ENCODE results near the gene HNRNPAB. TPM values are rescaled to one million over a fixed set of nuclear protein-coding genes. Genes with fewer than 3 reads are reported as not detected.
"Not testable (repeated sequence)": the region's sequence is repeated elsewhere in the genome, so short reads cannot be mapped to it uniquely, and the experiment has no call there.

HNRNPAB gene
- total RNA-seq, 1 experiment from 2014 or later, result 175 TPM

DNA sequence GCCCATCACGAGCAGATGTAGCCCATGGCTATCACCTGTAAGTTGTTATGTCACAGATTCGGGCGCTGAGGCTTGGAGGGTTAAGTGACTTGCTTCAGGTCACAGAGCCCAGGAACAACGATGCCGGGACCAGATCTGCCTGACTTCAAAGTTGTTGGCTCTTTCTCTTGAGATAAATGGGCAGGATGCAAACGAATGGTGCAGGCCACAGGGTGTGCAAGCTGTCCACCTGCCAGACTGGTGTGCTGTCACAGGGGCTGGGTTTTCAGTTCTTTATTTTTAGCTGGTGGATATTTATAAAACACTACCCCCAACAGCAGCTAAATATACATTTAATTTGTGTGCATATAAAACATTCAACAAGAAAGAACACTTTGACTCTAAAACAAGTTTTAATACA is 45.9 kb downstream of the HNRNPAB start:
- in situ Hi-C loops (cut with HindIII; ENCODE audit: low pct_unique_long_range_greater_than_20kb, low sequenced_read_pairs), result no loop called here
- no peak for DNase-seq (ENCODE audit: low read depth)

- in situ Hi-C loops (cut with HindIII; ENCODE audit: low pct_unique_long_range_greater_than_20kb, low sequenced_read_pairs), result no loop called here
- no peak for DNase-seq (ENCODE audit: low read depth)
These were observed 47.9 kb downstream of the HNRNPAB start for GRCh38 chr5:178252258-178252657.

DNA sequence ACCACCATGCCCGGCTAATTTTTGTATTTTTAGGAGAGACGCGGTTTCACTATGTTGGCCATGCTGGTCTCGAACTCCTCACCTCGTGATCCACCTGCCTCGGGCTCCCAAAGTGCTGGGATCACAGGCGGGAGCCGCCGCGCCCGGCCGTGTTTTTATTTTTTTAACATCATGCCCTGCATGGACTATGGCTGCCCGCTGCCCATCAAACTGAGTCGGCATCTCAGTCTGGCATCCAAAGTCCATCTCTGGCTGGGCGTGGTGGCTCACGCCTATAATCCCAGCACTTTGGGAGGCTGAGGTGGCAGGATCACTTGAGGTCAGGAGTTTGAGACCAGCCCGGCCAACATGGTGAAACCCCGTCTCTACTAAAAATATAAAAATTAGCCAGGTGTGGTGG is 49.3 kb downstream of the HNRNPAB start:
- in situ Hi-C loops (cut with HindIII; ENCODE audit: low pct_unique_long_range_greater_than_20kb, low sequenced_read_pairs), result not testable (repeated sequence)

DNA sequence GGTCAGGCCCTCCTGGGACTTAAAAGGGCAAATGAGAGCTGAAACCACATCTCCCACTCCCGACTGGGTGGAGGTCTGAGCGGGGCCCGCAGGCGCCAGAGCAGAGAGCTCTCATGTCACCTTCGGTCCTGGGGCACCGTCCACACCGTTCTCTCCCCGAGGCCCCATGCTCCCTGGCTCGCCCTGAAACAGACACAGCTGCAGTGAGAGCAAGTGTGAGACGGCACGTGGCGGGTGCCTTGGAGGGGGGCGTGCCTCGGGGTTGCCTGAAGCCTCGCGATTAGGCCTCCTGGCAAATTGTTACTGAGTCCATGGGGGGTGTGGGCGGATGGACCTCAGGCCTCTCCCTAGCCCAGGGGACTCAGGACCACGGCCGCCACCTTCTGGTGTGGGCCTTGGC is 52.4 kb downstream of the HNRNPAB start:
- DNase-seq (ENCODE audit: low read depth), result no peak
- in situ Hi-C loops (cut with HindIII; ENCODE audit: low pct_unique_long_range_greater_than_20kb, low sequenced_read_pairs), result no loop called here

More for the DNA sequence above, 49.3 kb downstream of the HNRNPAB start:
- DNase-seq (ENCODE audit: low read depth), result not testable (repeated sequence)

DNA sequence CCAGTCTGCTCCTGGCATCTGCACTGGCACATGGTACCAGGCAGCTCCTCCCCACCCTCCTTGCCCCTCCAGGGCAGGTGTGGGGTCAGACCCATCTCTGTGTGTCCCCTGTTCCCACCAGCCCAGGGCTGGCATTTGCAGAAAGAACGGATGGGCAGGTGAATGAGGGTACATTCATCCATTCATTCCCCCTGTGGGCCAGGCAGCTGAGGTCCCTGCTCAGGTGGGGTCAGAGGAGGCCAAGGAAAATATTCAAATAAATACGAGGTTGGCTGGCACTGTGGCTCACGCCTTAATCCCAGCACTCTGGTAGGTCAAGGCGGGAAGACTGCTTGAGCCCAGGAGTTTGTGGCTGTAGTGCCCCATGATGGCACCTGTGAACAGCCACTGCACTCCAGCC is 53.3 kb downstream of the HNRNPAB start:
- no peak for DNase-seq (ENCODE audit: low read depth)
- in situ Hi-C loops (cut with HindIII; ENCODE audit: low pct_unique_long_range_greater_than_20kb, low sequenced_read_pairs), result no loop called here

GRCh38 chr5:178259623-178260536 is 55.5 kb downstream of the HNRNPAB start:
- in situ Hi-C loops (cut with HindIII; ENCODE audit: low pct_unique_long_range_greater_than_20kb, low sequenced_read_pairs), result no loop called here
- DNase-seq (ENCODE audit: low read depth), result no peak

Other genes starting within 250 kb of the HNRNPAB start
- gene PROP1, start 208.3 kb upstream of the HNRNPAB start, total RNA-seq (2014; rRNA removed; shearing (Covaris generic); ENCODE audit: low replicate concordance), result not detected in 2 replicates
- gene N4BP3, start 91.0 kb upstream of the HNRNPAB start, total RNA-seq (2014; rRNA removed; shearing (Covaris generic); ENCODE audit: low replicate concordance), result 1.8 and 6.2 TPM in 2 replicates
- 60.2 and 63.2 TPM in 2 replicates for gene RMND5B, start 73.5 kb upstream of the HNRNPAB start, total RNA-seq (2014; rRNA removed; shearing (Covaris generic); ENCODE audit: low replicate concordance)
- 225 and 352 TPM in 2 replicates for gene NHP2, start 50.6 kb upstream of the HNRNPAB start, total RNA-seq (2014; rRNA removed; shearing (Covaris generic); ENCODE audit: low replicate concordance)
- gene GMCL2, start 17.2 kb upstream of the HNRNPAB start, total RNA-seq (2014; rRNA removed; shearing (Covaris generic); ENCODE audit: low replicate concordance), result not detected in 2 replicates
- 31.0 and 34.8 TPM in 2 replicates for gene PHYKPL, start 28.3 kb downstream of the HNRNPAB start, total RNA-seq (2014; rRNA removed; shearing (Covaris generic); ENCODE audit: low replicate concordance)

All from Caki2 (cell line).